ENCODE measurements around the gene CBX8.

DNA sequence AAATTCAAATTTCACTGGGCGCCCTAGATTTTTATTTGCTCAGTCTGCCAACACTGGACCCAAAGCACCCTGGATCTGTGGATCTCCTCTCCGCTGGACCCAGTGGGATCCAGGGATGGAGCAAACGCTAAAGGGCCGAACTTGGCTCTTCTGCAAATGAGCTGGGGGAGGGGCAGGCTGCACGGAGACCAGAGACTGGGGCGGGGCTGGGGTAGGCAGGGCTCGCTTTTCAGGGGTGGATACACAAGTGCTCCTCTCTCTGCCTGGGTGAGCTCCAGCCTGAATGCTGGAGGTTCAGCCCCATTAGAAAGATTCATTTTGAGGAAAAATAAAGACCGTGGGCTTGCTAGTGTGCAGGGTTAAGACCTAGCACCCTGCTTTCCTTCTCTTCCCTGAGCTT lies 33.4 kb upstream of the CBX8 start:
- TF ChIP-seq, protein P1, sequence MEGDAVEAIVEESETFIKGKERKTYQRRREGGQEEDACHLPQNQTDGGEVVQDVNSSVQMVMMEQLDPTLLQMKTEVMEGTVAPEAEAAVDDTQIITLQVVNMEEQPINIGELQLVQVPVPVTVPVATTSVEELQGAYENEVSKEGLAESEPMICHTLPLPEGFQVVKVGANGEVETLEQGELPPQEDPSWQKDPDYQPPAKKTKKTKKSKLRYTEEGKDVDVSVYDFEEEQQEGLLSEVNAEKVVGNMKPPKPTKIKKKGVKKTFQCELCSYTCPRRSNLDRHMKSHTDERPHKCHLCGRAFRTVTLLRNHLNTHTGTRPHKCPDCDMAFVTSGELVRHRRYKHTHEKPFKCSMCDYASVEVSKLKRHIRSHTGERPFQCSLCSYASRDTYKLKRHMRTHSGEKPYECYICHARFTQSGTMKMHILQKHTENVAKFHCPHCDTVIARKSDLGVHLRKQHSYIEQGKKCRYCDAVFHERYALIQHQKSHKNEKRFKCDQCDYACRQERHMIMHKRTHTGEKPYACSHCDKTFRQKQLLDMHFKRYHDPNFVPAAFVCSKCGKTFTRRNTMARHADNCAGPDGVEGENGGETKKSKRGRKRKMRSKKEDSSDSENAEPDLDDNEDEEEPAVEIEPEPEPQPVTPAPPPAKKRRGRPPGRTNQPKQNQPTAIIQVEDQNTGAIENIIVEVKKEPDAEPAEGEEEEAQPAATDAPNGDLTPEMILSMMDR (conservative IDR thresholded peaks at IDR 0.05 in 1 of 2, IDR thresholded peaks at IDR 0.05 in 1 of 2; ENCODE audit: extremely low read depth in 1 of 2, insufficient read depth in 1 of 2, low read depth in 1 of 2, low read length in 2 of 2): no peak
- TF ChIP-seq EZH2 (IDR thresholded peaks at IDR 0.05; ENCODE audit: borderline replicate concordance, low read length): no peak

Measured in mammary epithelial cell (primary cell).